MCF 10A (cell line): ENCODE results near the gene RSPO1. TPM values are rescaled to one million over a fixed set of nuclear protein-coding genes. Genes with fewer than 3 reads are reported as not detected.
A peak's percentile ranks its signal among the peaks of the same experiment; 100 is the strongest.

ENCODE experiments used
- BruUV-seq: library from RNA; stranded (reverse); fragments of 400-500 nt; replicated peaks from 2 replicates; lab custom pipeline; 2021; lab: Mats Ljungman, UMichigan
- CTCF ChIA-PET: fragments of 300-600 bp; sonication (Branson Sonifier 250); formaldehyde crosslinking; extraction: SDS; loops from one replicate; lab custom pipeline; 2021; ENCODE audit warnings: antibody characterized with exemption, inconsistent platforms; lab: Yijun Ruan, JAX
- POLR2A ChIA-PET: fragments of 300-600, 350-650 bp; sonication (Branson Sonifier 250); formaldehyde crosslinking; extraction: SDS; loops from one replicate; lab custom pipeline; 2020; ENCODE audit warnings: antibody characterized with exemption, inconsistent platforms; lab: Yijun Ruan, JAX
- DNase-seq: peaks from one replicate; pipeline ENCODE4 v3.0.0-alpha.2; 2018; ENCODE audit not compliant: unreplicated experiment
- H3K27ac Mint-ChIP-seq: one replicate; pipeline ENCODE4 v1.8.0; 2022; ENCODE audit warnings: mild to moderate bottlenecking, low read depth, mixed read lengths; ENCODE audit not compliant: unreplicated experiment
- H3K27me3 Mint-ChIP-seq: one replicate; pipeline ENCODE4 v1.8.0; 2022; ENCODE audit warnings: mixed read lengths; ENCODE audit not compliant: insufficient read depth, unreplicated experiment
- H3K36me3 Mint-ChIP-seq: one replicate; pipeline ENCODE4 v1.8.0; 2022; ENCODE audit warnings: mild to moderate bottlenecking, moderate library complexity, mixed read lengths; ENCODE audit not compliant: insufficient read depth, unreplicated experiment
- H3K4me1 Mint-ChIP-seq: one replicate; pipeline ENCODE4 v1.8.0; 2022; ENCODE audit warnings: mixed read lengths; ENCODE audit not compliant: insufficient read depth, unreplicated experiment
- H3K4me3 Mint-ChIP-seq: one replicate; pipeline ENCODE4 v1.8.0; 2022; ENCODE audit warnings: mild to moderate bottlenecking, moderate library complexity, mixed read lengths; ENCODE audit not compliant: unreplicated experiment
- H3K9me3 Mint-ChIP-seq: one replicate; pipeline ENCODE4 v1.8.0; 2022; ENCODE audit warnings: mixed read lengths; ENCODE audit not compliant: unreplicated experiment
- intact Hi-C: fragments of 100-400 bp; cut with micrococcal nuclease; formaldehyde crosslinking; loops from 2 replicates; pipeline ENCODE4 v1.14.1; 2022
- total RNA-seq: library from RNA; stranded (reverse); gene quantifications from 2 replicates; pipeline ENCODE4 v1.2.3, GENCODE V29; 2022
- TF ChIP-seq, protein P1 (sequence below): fragments of 200-600 bp; IDR thresholded peaks from one replicate; pipeline ENCODE4 v1.8.0; 2022; ENCODE audit warnings: antibody characterized with exemption, mild to moderate bottlenecking; ENCODE audit not compliant: unreplicated experiment

RSPO1 gene
- total RNA-seq, 1 experiment from 2014 or later: not detected

DNA sequence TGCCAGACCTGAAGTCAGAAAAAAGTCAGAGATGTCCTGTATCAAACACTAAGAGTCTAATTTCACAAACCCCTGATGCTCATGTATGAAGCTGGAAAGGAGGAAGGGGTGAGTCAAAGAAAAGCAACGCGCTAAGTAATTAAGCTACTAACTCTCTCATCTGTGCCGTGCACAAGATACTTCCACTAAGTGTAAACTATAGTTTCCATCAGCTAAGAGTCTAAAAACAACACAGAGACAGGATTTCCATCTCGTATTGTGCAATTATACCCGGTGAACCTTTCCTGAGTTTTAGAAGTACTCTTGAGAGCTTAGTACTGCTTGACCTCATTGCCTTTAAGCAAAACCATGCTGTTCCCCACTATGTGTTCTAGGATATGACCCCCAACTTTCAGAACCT lies 59.0 kb downstream of the RSPO1 start:
- Mint-ChIP-seq H3K4me1 (no peaks in the 10 kb centered on the region), H3K27me3 (no peaks in the 10 kb centered on the region), H3K4me3 (no peak overlapping the region), H3K36me3 (peaks cover 88% of the 10 kb centered on the region), H3K9me3 (no peaks in the 10 kb centered on the region), H3K27ac (no peak overlapping the region)
- POLR2A ChIA-PET: interaction anchor here (0.8 to 1.0 kb wide), 2 partner anchors 12 to 22 kb away, joined by 3 to 5 read pairs; partner anchors contain the start of gene SNIP1
- intact Hi-C loops: no loop called here
- CTCF ChIA-PET: no interaction called here
- DNase-seq: no peak
- BruUV-seq: no TSS peak
- TF ChIP-seq, protein P1, sequence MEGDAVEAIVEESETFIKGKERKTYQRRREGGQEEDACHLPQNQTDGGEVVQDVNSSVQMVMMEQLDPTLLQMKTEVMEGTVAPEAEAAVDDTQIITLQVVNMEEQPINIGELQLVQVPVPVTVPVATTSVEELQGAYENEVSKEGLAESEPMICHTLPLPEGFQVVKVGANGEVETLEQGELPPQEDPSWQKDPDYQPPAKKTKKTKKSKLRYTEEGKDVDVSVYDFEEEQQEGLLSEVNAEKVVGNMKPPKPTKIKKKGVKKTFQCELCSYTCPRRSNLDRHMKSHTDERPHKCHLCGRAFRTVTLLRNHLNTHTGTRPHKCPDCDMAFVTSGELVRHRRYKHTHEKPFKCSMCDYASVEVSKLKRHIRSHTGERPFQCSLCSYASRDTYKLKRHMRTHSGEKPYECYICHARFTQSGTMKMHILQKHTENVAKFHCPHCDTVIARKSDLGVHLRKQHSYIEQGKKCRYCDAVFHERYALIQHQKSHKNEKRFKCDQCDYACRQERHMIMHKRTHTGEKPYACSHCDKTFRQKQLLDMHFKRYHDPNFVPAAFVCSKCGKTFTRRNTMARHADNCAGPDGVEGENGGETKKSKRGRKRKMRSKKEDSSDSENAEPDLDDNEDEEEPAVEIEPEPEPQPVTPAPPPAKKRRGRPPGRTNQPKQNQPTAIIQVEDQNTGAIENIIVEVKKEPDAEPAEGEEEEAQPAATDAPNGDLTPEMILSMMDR: no peak

DNA sequence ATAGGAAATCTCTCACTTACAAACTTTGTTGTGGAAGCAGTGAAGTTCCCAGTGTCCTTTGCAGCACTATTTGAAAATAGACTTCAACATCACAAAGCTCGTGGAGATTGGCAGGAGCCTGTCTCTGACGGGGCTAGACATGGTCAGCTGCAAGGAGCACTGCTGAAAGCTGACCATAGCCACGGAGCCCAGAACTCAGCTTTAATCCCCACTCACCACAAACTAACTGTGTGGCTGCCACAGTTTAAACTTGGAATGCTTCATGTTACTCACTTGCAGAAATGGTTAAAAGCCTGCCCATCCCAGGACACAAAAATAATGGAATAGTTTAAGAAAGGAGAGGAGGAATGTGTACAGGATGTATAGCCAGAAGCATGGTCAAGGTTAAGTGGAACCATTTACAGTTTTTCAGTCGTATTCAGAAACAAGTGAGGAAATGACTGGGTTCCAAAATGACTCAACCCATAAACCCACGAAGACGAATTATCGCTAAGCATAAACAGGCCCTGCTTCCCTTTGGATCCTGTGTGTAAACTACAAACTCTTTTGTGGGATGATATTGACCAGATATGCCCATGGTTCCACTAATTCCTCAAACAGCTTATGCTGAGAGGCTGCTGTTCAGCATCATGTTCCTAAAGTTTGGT lies 59.7 kb downstream of the RSPO1 start:
- ChIA-PET POLR2A (interaction anchor here (0.6 to 0.7 kb wide), 2 partner anchors 167 to 233 kb away, joined by 3 read pairs; partner anchors contain the start of gene YRDC), CTCF (interaction anchor here (0.6 to 0.8 kb wide), 2 partner anchors 76 to 131 kb away, joined by 3 to 4 read pairs; no protein-coding TSS in a partner anchor)
- Mint-ChIP-seq H3K27ac (no peak overlapping the region), H3K4me3 (no peak overlapping the region), H3K4me1 (no peaks in the 10 kb centered on the region), H3K9me3 (no peaks in the 10 kb centered on the region), H3K36me3 (peaks cover 88% of the 10 kb centered on the region), H3K27me3 (no peaks in the 10 kb centered on the region)
- BruUV-seq: TSS peak; percentile 44
- TF ChIP-seq, protein P1: no peak
- DNase-seq: no peak
- intact Hi-C loops: no loop called here

DNA sequence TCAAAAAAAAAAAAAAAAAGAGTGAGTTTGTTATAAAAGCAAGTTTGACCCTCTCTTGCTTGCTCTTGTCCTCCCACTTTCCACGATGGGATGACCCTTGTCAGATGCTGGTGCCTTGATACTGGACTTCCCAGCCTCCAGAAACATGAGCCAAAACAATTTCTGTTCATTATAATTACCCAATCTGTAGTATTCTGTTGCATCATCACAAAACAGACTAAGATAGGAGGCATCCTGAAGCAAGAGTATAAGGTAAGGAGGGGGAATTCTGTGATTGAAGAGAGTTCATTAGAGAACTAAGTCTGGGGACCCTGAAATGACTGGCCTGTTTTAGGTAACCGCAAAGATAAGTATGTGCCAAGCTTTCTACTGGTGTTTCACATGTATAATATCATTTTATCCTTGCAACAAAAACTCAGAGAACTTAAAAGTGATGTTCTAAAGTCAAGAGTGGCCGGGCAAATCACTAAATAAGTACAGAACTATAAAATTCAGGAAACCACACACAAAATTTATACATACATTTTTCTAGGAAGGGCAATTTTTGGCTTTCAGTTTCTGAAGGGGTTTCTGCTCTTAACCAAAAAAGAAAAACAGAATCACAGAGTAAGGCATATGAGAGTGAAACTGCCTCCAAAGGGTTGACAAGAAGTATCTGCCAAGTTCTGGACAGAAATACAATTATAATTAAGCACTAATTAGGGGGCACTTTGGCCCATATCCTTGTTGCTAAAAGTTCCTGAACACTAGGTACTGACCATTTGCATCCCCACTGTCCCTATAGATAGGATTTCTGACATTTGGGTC lies 64.0 kb downstream of the RSPO1 start:
- TF ChIP-seq, protein P1: no peak
- Mint-ChIP-seq H3K4me3 (no peak overlapping the region), H3K4me1 (no peaks in the 10 kb centered on the region), H3K9me3 (no peaks in the 10 kb centered on the region), H3K27me3 (no peaks in the 10 kb centered on the region), H3K27ac (no peak overlapping the region), H3K36me3 (peaks cover 90% of the 10 kb centered on the region)
- no TSS peak for BruUV-seq
- no peak for DNase-seq
- CTCF ChIA-PET: interaction anchor here (0.5 kb wide), 1 partner anchor 868 kb away, joined by 3 read pairs; no protein-coding TSS in a partner anchor
- intact Hi-C loops: no loop called here
- POLR2A ChIA-PET: interaction anchor here (0.6 kb wide), 1 partner anchor 331 kb away, joined by 3 read pairs; no protein-coding TSS in a partner anchor

DNA sequence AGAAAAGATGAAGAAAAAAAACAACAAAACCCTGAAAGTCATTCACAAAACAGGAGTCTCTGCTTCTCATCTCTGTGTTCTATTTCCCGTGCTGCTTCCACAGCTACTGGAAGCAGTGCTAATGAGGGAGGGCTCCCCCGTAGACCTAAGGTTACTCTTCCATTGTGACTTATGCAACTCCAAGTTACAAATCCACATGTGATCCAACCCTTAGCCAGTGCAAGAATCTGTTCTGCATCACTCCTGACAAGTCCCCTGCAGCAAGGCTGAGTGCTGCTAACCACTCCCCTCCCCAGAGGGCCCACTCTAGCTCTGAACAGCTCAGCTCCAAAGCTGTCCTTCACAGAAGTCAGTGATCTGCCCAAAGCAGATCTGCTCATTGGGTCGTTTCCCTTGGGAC lies 67.7 kb downstream of the RSPO1 start:
- Mint-ChIP-seq H3K36me3 (peaks cover 65% of the 10 kb centered on the region), H3K9me3 (no peaks in the 10 kb centered on the region), H3K27me3 (no peaks in the 10 kb centered on the region), H3K4me1 (no peaks in the 10 kb centered on the region), H3K4me3 (no peak overlapping the region), H3K27ac (no peak overlapping the region)
- intact Hi-C loops: no loop called here
- TF ChIP-seq, protein P1: no peak
- ChIA-PET POLR2A (no interaction called here), CTCF (no interaction called here)
- BruUV-seq: no TSS peak
- no peak for DNase-seq
